HG03354 (cell line): ENCODE results near the gene CA5B.
"Not testable (repeated sequence)": the region's sequence is repeated elsewhere in the genome, so short reads cannot be mapped to it uniquely, and the experiment has no call there.

Experiments used
- ATAC-seq: cut with Tn5 transposase; IDR thresholded peaks from one replicate; pipeline ENCODE4 v1.9.1; 2021; ENCODE audit warnings: mild to moderate bottlenecking; ENCODE audit not compliant: unreplicated experiment, poor library complexity, severe bottlenecking

CA5B gene

GRCh38 chrX:15746651-15747050, 8.6 kb downstream of the CA5B start:
- not testable (repeated sequence) for ATAC-seq

GRCh38 chrX:15747626-15748173, 9.6 kb downstream of the CA5B start:
- no peak for ATAC-seq

GRCh38 chrX:15748841-15749240, 10.8 kb downstream of the CA5B start:
- ATAC-seq = no peak

GRCh38 chrX:15749642-15750610, 11.9 kb downstream of the CA5B start:
- ATAC-seq = peak; percentile 84

- no peak for ATAC-seq
Observed at GRCh38 chrX:15750611-15751154, 12.6 kb downstream of the CA5B start.

GRCh38 chrX:15751155-15751819, 13.2 kb downstream of the CA5B start:
- peak; percentile 67 for ATAC-seq

- no peak for ATAC-seq
Observed at GRCh38 chrX:15755091-15755490, 17.0 kb downstream of the CA5B start.

GRCh38 chrX:15758140-15758539, 20.1 kb downstream of the CA5B start:
- ATAC-seq = no peak

- ATAC-seq = not testable (repeated sequence)
Observed at GRCh38 chrX:15759886-15760285, 21.8 kb downstream of the CA5B start.

- ATAC-seq = no peak
Observed at GRCh38 chrX:15761564-15762191, 23.6 kb downstream of the CA5B start.

GRCh38 chrX:15769300-15769954, 31.4 kb downstream of the CA5B start:
- ATAC-seq = no peak

GRCh38 chrX:15781961-15782699, 44.1 kb downstream of the CA5B start:
- ATAC-seq = peak; percentile 88

- ATAC-seq = no peak
Observed at GRCh38 chrX:15785176-15785750, 47.2 kb downstream of the CA5B start.

GRCh38 chrX:15786915-15787314, 48.8 kb downstream of the CA5B start:
- ATAC-seq = no peak

- peak; percentile 92 for ATAC-seq
Observed at GRCh38 chrX:15789979-15790768, 52.1 kb downstream of the CA5B start, which contains the start of gene ZRSR2. Gene ZRSR2, plus strand, starts transcription at chrX:15790484. Its CDS starts 12 bp downstream, at chrX:15790496.

- ATAC-seq = peak; percentile 37
Observed at GRCh38 chrX:15790769-15791290, 52.8 kb downstream of the CA5B start.

- no peak for ATAC-seq
Observed at GRCh38 chrX:15797707-15798106, 59.6 kb downstream of the CA5B start.
